ENCODE data around the gene ABAT.

The ABAT gene

GRCh38 chr16:8717892-8718415 lies 43.5 kb downstream of the ABAT start:
- no peak for DNase-seq (ENCODE audit: low read depth, low spot score)

GRCh38 chr16:8718851-8719680 lies 44.6 kb downstream of the ABAT start:
- no peak for DNase-seq (ENCODE audit: low read depth, low spot score)

GRCh38 chr16:8720080-8720966 lies 45.9 kb downstream of the ABAT start:
- no peak for DNase-seq (ENCODE audit: low read depth, low spot score)

GRCh38 chr16:8720967-8721308 lies 46.5 kb downstream of the ABAT start:
- DNase-seq (ENCODE audit: low read depth, low spot score), result no peak

- DNase-seq (ENCODE audit: low read depth, low spot score), result no peak
Measured at GRCh38 chr16:8721336-8722024, 47.1 kb downstream of the ABAT start.

- DNase-seq (ENCODE audit: low read depth, low spot score), result no peak
Measured at GRCh38 chr16:8722025-8722348, 47.6 kb downstream of the ABAT start.

GRCh38 chr16:8725513-8726178 lies 51.2 kb downstream of the ABAT start:
- DNase-seq (ENCODE audit: low read depth, low spot score), result no peak

GRCh38 chr16:8727131-8727806 lies 52.9 kb downstream of the ABAT start:
- DNase-seq (ENCODE audit: low read depth, low spot score), result no peak

- no peak for DNase-seq (ENCODE audit: low read depth, low spot score)
Measured at GRCh38 chr16:8727857-8728618, 53.6 kb downstream of the ABAT start.

- no peak for DNase-seq (ENCODE audit: low read depth, low spot score)
Measured at GRCh38 chr16:8729779-8730334, 55.4 kb downstream of the ABAT start.

- DNase-seq (ENCODE audit: low read depth, low spot score), result no peak
Measured at GRCh38 chr16:8730335-8730915, 56.0 kb downstream of the ABAT start.

GRCh38 chr16:8733849-8734540 lies 59.6 kb downstream of the ABAT start:
- no peak for DNase-seq (ENCODE audit: low read depth, low spot score)

- no peak for DNase-seq (ENCODE audit: low read depth, low spot score)
Measured at GRCh38 chr16:8735574-8735973, 61.2 kb downstream of the ABAT start.

GRCh38 chr16:8736123-8736668 lies 61.8 kb downstream of the ABAT start:
- DNase-seq (ENCODE audit: low read depth, low spot score), result no peak

GRCh38 chr16:8739151-8739550 lies 64.7 kb downstream of the ABAT start:
- DNase-seq (ENCODE audit: low read depth, low spot score), result no peak

GRCh38 chr16:8739989-8740704 lies 65.7 kb downstream of the ABAT start:
- DNase-seq (ENCODE audit: low read depth, low spot score), result no peak

- DNase-seq (ENCODE audit: low read depth, low spot score), result no peak
Measured at GRCh38 chr16:8740775-8741355, 66.4 kb downstream of the ABAT start.

GRCh38 chr16:8741636-8742035 lies 67.2 kb downstream of the ABAT start:
- DNase-seq (ENCODE audit: low read depth, low spot score), result no peak

All from smooth muscle cell of the brain vasculature (primary cell).